Fibroblast of lung (primary cell): ENCODE measurements around the gene PAGR1.

Source experiments
- CTCF ChIP-seq, 2 donors: IDR thresholded peaks in 1 of 2; conservative IDR thresholded peaks in 1 of 2; 1 replicate in 1 of 2; 2 replicates in 1 of 2; pipeline ENCODE4 v1.5.1; 2011 to 2012; ENCODE audit warnings: low read length in 2 of 2, control low read depth in 1 of 2, inconsistent platforms in 1 of 2, low read depth in 1 of 2, mild to moderate bottlenecking in 1 of 2
- EZH2 ChIP-seq: IDR thresholded peaks from 2 replicates; pipeline ENCODE4 v1.5.1; 2012; ENCODE audit warnings: low read length, control low read depth, mild to moderate bottlenecking; ENCODE audit errors: missing control alignments

GRCh38 chr16:29789775-29790182, 26.2 kb upstream of the PAGR1 start:
- TF ChIP-seq CTCF (conservative IDR thresholded peaks at IDR 0.05 in 1 of 2, IDR thresholded peaks at IDR 0.05 in 1 of 2; ENCODE audit: low read depth in 1 of 2, low read length in 2 of 2) (no peak), EZH2 (no peak)
